OCI-LY7 (cell line): ENCODE results near the gene ALKBH2. TPM values are rescaled to one million over a fixed set of nuclear protein-coding genes. Genes with fewer than 3 reads are reported as not detected.
A peak's percentile ranks its signal among the peaks of the same experiment; 100 is the strongest.
"Not testable (repeated sequence)": the region's sequence is repeated elsewhere in the genome, so short reads cannot be mapped to it uniquely, and the experiment has no call there.

ENCODE experiments used
- BruUV-seq: library from RNA; stranded (reverse); fragments of 400-500 nt; replicated peaks from 2 replicates; lab custom pipeline; 2021; lab: Mats Ljungman, UMichigan
- CTCF ChIA-PET: fragments of 300-600 bp; sonication (Branson Sonifier 250); formaldehyde crosslinking; loops from one replicate; lab custom pipeline; 2022; ENCODE audit warnings: antibody characterized with exemption; ENCODE audit not compliant: unreplicated experiment; lab: Charles Lee
- POLR2A ChIA-PET: fragments of 300-600 bp; sonication (Branson Sonifier 250); formaldehyde crosslinking; loops from one replicate; lab custom pipeline; 2022; ENCODE audit warnings: antibody characterized with exemption; lab: Charles Lee
- DNase-seq: peaks from one replicate; pipeline ENCODE4 v3.0.0-alpha.2; 2015; ENCODE audit warnings: low spot score
- H2AFZ ChIP-seq: fragments of 200-600 bp; sonication (generic), shearing (Covaris generic); 2 replicates; pipeline ENCODE4 v1.6.1; 2014; ENCODE audit warnings: mild to moderate bottlenecking, antibody characterized with exemption, low read length, moderate library complexity
- H3K27ac ChIP-seq: fragments of 200-600 bp; sonication (generic); 2 replicates; pipeline ENCODE4 v1.5.1; 2014; ENCODE audit warnings: mixed run types, low read depth, mild to moderate bottlenecking, moderate library complexity, low read length, inconsistent platforms; ENCODE audit not compliant: poor library complexity, severe bottlenecking
- H3K36me3 ChIP-seq: fragments of 200-600 bp; sonication (generic); 2 replicates; pipeline ENCODE4 v1.6.1; 2014; ENCODE audit warnings: mild to moderate bottlenecking, antibody characterized with exemption, low read length, moderate library complexity, mixed read lengths; ENCODE audit not compliant: insufficient read depth
- H3K4me1 ChIP-seq: fragments of 200-600 bp; sonication (generic); 2 replicates; pipeline ENCODE4 v1.5.1; 2014; ENCODE audit warnings: mild to moderate bottlenecking, low read length; ENCODE audit not compliant: insufficient read depth, poor library complexity, severe bottlenecking
- H3K4me2 ChIP-seq: fragments of 200-600 bp; sonication (generic); 2 replicates; pipeline ENCODE4 v1.6.1; 2014; ENCODE audit warnings: mild to moderate bottlenecking, low read length
- H3K4me3 ChIP-seq: fragments of 200-600 bp; sonication (generic); 2 replicates; pipeline ENCODE4 v1.5.1; 2014; ENCODE audit warnings: mild to moderate bottlenecking, low read depth, low read length; ENCODE audit not compliant: poor library complexity, severe bottlenecking
- H3K79me2 ChIP-seq: fragments of 200-600 bp; sonication (generic); 2 replicates; pipeline ENCODE4 v1.6.1; 2016; ENCODE audit warnings: low read depth, mild to moderate bottlenecking, low read length, moderate library complexity, mixed read lengths; ENCODE audit not compliant: insufficient read depth
- H3K9me2 ChIP-seq: fragments of 200-600 bp; sonication (generic); 2 replicates; pipeline ENCODE4 v1.6.1; 2016; ENCODE audit warnings: mild to moderate bottlenecking, low read length, mixed read lengths; ENCODE audit not compliant: insufficient read depth
- H3K9me3 ChIP-seq: fragments of 200-600 bp; sonication (generic); 2 replicates; pipeline ENCODE4 v1.6.1; 2014; ENCODE audit warnings: mild to moderate bottlenecking, mixed run types, low read length, mixed read lengths
- H4K20me1 ChIP-seq: fragments of 200-600 bp; sonication (generic); 2 replicates; pipeline ENCODE4 v1.6.1; 2014; ENCODE audit warnings: mild to moderate bottlenecking, antibody characterized with exemption, low read length, moderate library complexity, mixed read lengths; ENCODE audit not compliant: insufficient read depth
- EZH2phosphoT487 ChIP-seq: fragments of 200-600 bp; sonication (generic); IDR thresholded peaks from 2 replicates; pipeline ENCODE4 v1.6.1; 2018; ENCODE audit warnings: low read depth, borderline replicate concordance, mild to moderate bottlenecking, mixed run types, antibody characterized with exemption, low read length, moderate library complexity, mixed read lengths
- intact Hi-C: fragments of 100-400 bp; cut with micrococcal nuclease; formaldehyde crosslinking; loops from one replicate; pipeline ENCODE4 v1.10.0; 2022; ENCODE audit not compliant: unreplicated experiment
- total RNA-seq, 2 experiments: library from RNA; depleted of rRNA in 1 of 2; stranded (reverse); fragments of >200 nt in 1 of 2; shearing (Covaris generic) in 1 of 2; gene quantifications; 2 replicates each; pipeline ENCODE4 v1.2.3, GENCODE V29; 2014 to 2022
- TF ChIP-seq, protein P1 (sequence below): fragments of 200-600 bp; sonication (generic); conservative IDR thresholded peaks from 2 replicates; pipeline ENCODE4 v1.5.1; 2014; ENCODE audit warnings: mild to moderate bottlenecking, antibody characterized with exemption, low read length, moderate library complexity, mixed read lengths

ALKBH2 gene
- total RNA-seq, 2 experiments from 2014 or later = 70.3 to 111 TPM

DNA sequence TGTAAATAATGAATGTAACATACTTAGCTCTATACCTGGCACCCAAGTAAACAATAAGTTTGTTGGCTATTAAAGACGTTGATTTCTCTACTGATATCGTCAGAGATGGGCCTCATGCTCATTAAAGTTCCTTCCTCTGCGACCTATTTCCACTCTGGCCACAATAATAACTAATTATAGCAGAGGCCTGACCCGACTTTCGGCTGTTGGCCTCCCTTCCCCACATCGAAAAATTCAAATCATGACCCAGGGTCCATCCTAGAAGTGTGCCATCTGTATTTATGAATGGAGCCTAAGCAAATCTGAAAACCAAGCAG is 41.2 kb downstream of the ALKBH2 start:
- Histone ChIP-seq H3K4me1 (peaks cover 36% of the 10 kb centered on the region), H3K9me2 (no peaks in the 10 kb centered on the region), H3K79me2 (peaks cover 41% of the 10 kb centered on the region), H2AFZ (peak overlapping the region; percentile 65; the same call in 1 of the 2 replicates), H3K27ac (peak overlapping the region; percentile 85), H3K4me3 (peak overlapping the region; percentile 81), H3K9me3 (no peaks in the 10 kb centered on the region), H3K4me2 (peak overlapping the region; percentile 99), H3K36me3 (peaks cover 16% of the 10 kb centered on the region; the same call in 1 of the 2 replicates), H4K20me1 (no peaks in the 10 kb centered on the region)
- TSS peak; percentile 55 for BruUV-seq
- intact Hi-C loops = loop anchor here (1.0 kb wide), 1 partner anchor 41 kb away; the partner anchor contains the start of gene ALKBH2
- TF ChIP-seq EZH2phosphoT487 = no peak
- TF ChIP-seq, protein P1, sequence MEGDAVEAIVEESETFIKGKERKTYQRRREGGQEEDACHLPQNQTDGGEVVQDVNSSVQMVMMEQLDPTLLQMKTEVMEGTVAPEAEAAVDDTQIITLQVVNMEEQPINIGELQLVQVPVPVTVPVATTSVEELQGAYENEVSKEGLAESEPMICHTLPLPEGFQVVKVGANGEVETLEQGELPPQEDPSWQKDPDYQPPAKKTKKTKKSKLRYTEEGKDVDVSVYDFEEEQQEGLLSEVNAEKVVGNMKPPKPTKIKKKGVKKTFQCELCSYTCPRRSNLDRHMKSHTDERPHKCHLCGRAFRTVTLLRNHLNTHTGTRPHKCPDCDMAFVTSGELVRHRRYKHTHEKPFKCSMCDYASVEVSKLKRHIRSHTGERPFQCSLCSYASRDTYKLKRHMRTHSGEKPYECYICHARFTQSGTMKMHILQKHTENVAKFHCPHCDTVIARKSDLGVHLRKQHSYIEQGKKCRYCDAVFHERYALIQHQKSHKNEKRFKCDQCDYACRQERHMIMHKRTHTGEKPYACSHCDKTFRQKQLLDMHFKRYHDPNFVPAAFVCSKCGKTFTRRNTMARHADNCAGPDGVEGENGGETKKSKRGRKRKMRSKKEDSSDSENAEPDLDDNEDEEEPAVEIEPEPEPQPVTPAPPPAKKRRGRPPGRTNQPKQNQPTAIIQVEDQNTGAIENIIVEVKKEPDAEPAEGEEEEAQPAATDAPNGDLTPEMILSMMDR = no peak
- DNase-seq = no peak
- ChIA-PET CTCF (no interaction called here), POLR2A (interaction anchor here (1.0 to 1.4 kb wide), 2 partner anchors 18 to 39 kb away, joined by 4 read pairs; no protein-coding TSS in a partner anchor)

DNA sequence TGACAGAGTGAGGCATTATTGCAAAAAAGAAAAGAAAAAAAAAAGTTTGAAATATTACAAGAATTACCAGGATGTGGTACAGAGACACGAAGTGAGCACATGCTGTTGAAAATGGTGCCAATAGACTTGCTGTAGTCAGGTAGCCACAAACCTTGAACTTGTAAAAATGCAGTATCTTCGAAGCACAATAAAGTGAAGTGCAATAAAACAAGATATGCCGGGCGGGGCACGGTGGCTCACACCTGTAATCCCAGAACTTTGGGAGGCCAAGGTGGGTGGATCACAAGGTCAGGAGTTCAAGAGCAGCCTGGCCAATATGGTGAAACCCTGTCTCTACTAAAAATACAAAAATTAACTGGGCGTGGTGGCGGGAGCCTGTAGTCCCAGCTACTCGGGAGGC is 43.5 kb downstream of the ALKBH2 start:
- intact Hi-C loops, POLR2A ChIA-PET, H3K9me3 ChIP-seq, H2AFZ ChIP-seq, DNase-seq, H3K27ac ChIP-seq, H3K4me3 ChIP-seq, CTCF ChIA-PET, H4K20me1 ChIP-seq, H3K9me2 ChIP-seq, H3K4me2 ChIP-seq, BruUV-seq, H3K36me3 ChIP-seq: not testable (repeated sequence)
- peaks cover 20% of the 10 kb centered on the region for H3K79me2 ChIP-seq
- peaks cover 15% of the 10 kb centered on the region for H3K4me1 ChIP-seq

DNA sequence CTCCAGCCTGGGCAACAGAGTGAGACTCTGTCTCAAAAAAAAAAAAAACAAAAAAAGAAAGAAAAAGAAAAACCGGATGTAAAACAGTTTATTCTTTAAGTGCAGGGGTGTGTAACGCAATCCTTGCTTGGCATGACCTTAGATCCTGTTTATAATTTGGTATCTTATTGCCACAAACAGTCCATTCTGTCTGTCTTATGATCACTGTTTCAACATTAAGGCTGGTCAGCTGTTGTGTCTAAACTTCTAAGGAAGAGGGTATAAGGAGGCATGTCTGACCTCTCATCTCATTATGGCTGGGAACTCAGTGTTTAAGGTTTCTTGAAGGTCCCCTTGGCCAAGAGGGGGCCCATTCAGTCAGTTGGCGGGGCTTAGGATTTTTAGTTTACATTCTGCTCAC is 44.6 kb downstream of the ALKBH2 start:
- H3K4me2 ChIP-seq, H4K20me1 ChIP-seq, CTCF ChIA-PET, H2AFZ ChIP-seq, H3K36me3 ChIP-seq, intact Hi-C loops, H3K9me3 ChIP-seq, H3K79me2 ChIP-seq, DNase-seq, H3K4me1 ChIP-seq, H3K9me2 ChIP-seq, H3K27ac ChIP-seq, H3K4me3 ChIP-seq, POLR2A ChIA-PET: not testable (repeated sequence)
- TSS peak; percentile 56 for BruUV-seq
